Calu3 (cell line): ENCODE data around the gene FAT2. TPM values are rescaled to one million over a fixed set of nuclear protein-coding genes. Genes with fewer than 3 reads are reported as not detected.
"Not testable (repeated sequence)": the region's sequence is repeated elsewhere in the genome, so short reads cannot be mapped to it uniquely, and the experiment has no call there.

Experiments used
- BruUV-seq: library from RNA; stranded (reverse); fragments of 400-500 nt; replicated peaks from 2 replicates; lab custom pipeline; 2021; lab: Mats Ljungman, UMichigan
- CTCF ChIA-PET: fragments of 300-600 bp; sonication (Branson Sonifier 250); formaldehyde crosslinking; loops from one replicate; lab custom pipeline; 2022; ENCODE audit warnings: antibody characterized with exemption; lab: Charles Lee
- DNase-seq: peaks from one replicate; pipeline ENCODE4 v3.0.0; 2022
- H3K27ac Mint-ChIP-seq: one replicate; pipeline ENCODE4 v1.8.0; 2022; ENCODE audit warnings: mixed read lengths; ENCODE audit not compliant: unreplicated experiment
- H3K27me3 Mint-ChIP-seq: one replicate; pipeline ENCODE4 v1.8.0; 2022; ENCODE audit warnings: mixed read lengths; ENCODE audit not compliant: unreplicated experiment
- H3K36me3 Mint-ChIP-seq: one replicate; pipeline ENCODE4 v1.8.0; 2022; ENCODE audit warnings: mild to moderate bottlenecking, moderate library complexity, mixed read lengths; ENCODE audit not compliant: insufficient read depth, unreplicated experiment
- H3K4me1 Mint-ChIP-seq: one replicate; pipeline ENCODE4 v1.8.0; 2022; ENCODE audit warnings: mild to moderate bottlenecking, low read depth, mixed read lengths; ENCODE audit not compliant: unreplicated experiment
- H3K4me3 Mint-ChIP-seq: one replicate; pipeline ENCODE4 v1.8.0; 2022; ENCODE audit warnings: mild to moderate bottlenecking, low read depth, moderate library complexity, mixed read lengths; ENCODE audit not compliant: unreplicated experiment
- H3K9me3 Mint-ChIP-seq: one replicate; pipeline ENCODE4 v1.8.0; 2022; ENCODE audit warnings: low read depth, mixed read lengths; ENCODE audit not compliant: unreplicated experiment
- CTCF ChIP-seq: fragments of 200-600 bp; IDR thresholded peaks from one replicate; pipeline ENCODE4 v1.8.0; 2022; ENCODE audit warnings: antibody characterized with exemption; ENCODE audit not compliant: unreplicated experiment
- intact Hi-C: fragments of 100-400 bp; cut with micrococcal nuclease; formaldehyde crosslinking; loops from one replicate; pipeline ENCODE4 v1.10.0; 2022; ENCODE audit not compliant: unreplicated experiment
- total RNA-seq: library from RNA; stranded (reverse); gene quantifications from 2 replicates; pipeline ENCODE4 v1.2.3, GENCODE V29; 2022

FAT2 gene
- total RNA-seq, 1 experiment from 2014 or later: not detected

GRCh38 chr5:151581347-151581746 is 9.8 kb downstream of the FAT2 start:
- H3K36me3 Mint-ChIP-seq: no peaks in the 10 kb centered on the region
- H3K4me3 Mint-ChIP-seq: no peak overlapping the region
- BruUV-seq: no TSS peak
- CTCF ChIA-PET: no interaction called here
- H3K9me3 Mint-ChIP-seq: no peaks in the 10 kb centered on the region
- no peak for DNase-seq
- no peak for TF ChIP-seq CTCF
- intact Hi-C loops: no loop called here
- no peak overlapping the region for H3K27ac Mint-ChIP-seq
- H3K4me1 Mint-ChIP-seq: no peaks in the 10 kb centered on the region
- peaks cover 91% of the 10 kb centered on the region for H3K27me3 Mint-ChIP-seq

- Mint-ChIP-seq H3K27me3 (peaks cover 91% of the 10 kb centered on the region), H3K27ac (no peak overlapping the region)
- intact Hi-C loops: no loop called here
These were observed 10.3 kb downstream of the FAT2 start for GRCh38 chr5:151580858-151581257.

GRCh38 chr5:151580239-151580638 is 10.9 kb downstream of the FAT2 start:
- CTCF ChIA-PET: no interaction called here
- intact Hi-C loops: no loop called here
- Mint-ChIP-seq H3K9me3 (no peaks in the 10 kb centered on the region), H3K36me3 (no peaks in the 10 kb centered on the region), H3K4me1 (no peaks in the 10 kb centered on the region), H3K27me3 (peaks cover 92% of the 10 kb centered on the region), H3K4me3 (no peak overlapping the region), H3K27ac (no peak overlapping the region)
- no peak for TF ChIP-seq CTCF
- DNase-seq: no peak
- BruUV-seq: no TSS peak

More at GRCh38 chr5:151580858-151581257, 10.3 kb downstream of the FAT2 start:
- DNase-seq: no peak
- H3K9me3 Mint-ChIP-seq: no peaks in the 10 kb centered on the region
- TF ChIP-seq CTCF: no peak
- no peak overlapping the region for H3K4me3 Mint-ChIP-seq
- CTCF ChIA-PET: no interaction called here
- no TSS peak for BruUV-seq
- no peaks in the 10 kb centered on the region for H3K4me1 Mint-ChIP-seq
- H3K36me3 Mint-ChIP-seq: no peaks in the 10 kb centered on the region

GRCh38 chr5:151579146-151579545 is 12.0 kb downstream of the FAT2 start:
- DNase-seq, CTCF ChIA-PET, H3K4me3 Mint-ChIP-seq, BruUV-seq, H3K27ac Mint-ChIP-seq, H3K36me3 Mint-ChIP-seq, intact Hi-C loops, H3K4me1 Mint-ChIP-seq, H3K9me3 Mint-ChIP-seq: not testable (repeated sequence)
- peaks cover 92% of the 10 kb centered on the region for H3K27me3 Mint-ChIP-seq

- no peaks in the 10 kb centered on the region for H3K36me3 Mint-ChIP-seq
- no peak for TF ChIP-seq CTCF
- H3K4me1 Mint-ChIP-seq: no peaks in the 10 kb centered on the region
- no TSS peak for BruUV-seq
- DNase-seq: no peak
- peaks cover 92% of the 10 kb centered on the region for H3K27me3 Mint-ChIP-seq
- intact Hi-C loops: no loop called here
- no peak overlapping the region for H3K4me3 Mint-ChIP-seq
- CTCF ChIA-PET: no interaction called here
- no peak overlapping the region for H3K27ac Mint-ChIP-seq
- no peaks in the 10 kb centered on the region for H3K9me3 Mint-ChIP-seq
These were observed 12.7 kb downstream of the FAT2 start for GRCh38 chr5:151578326-151579025.
